ENCODE measurements around the gene RELN. TPM values are rescaled to one million over a fixed set of nuclear protein-coding genes. Genes with fewer than 3 reads are reported as not detected.

RELN gene
- total RNA-seq, 6 donors from 2014 or later = 1.1 to 3.6 (median 2.6) TPM; not detected in 1

GRCh38 chr7:103592844-103593243, 396.6 kb downstream of the RELN start:
- no peaks in the 10 kb centered on the region for H3K27me3 ChIP-seq
- H3K4me1 ChIP-seq = no peaks in the 10 kb centered on the region
- no peak overlapping the region for H3K27ac ChIP-seq
- no peak for ATAC-seq (ENCODE audit: low FRiP score in 2 of 2)
- no peak for TF ChIP-seq CTCF (IDR thresholded peaks at IDR 0.05)
- TF ChIP-seq POLR2A (IDR thresholded peaks at IDR 0.05) = no peak
- no peak for TF ChIP-seq POLR2AphosphoS5 (IDR thresholded peaks at IDR 0.05)
- no peak for TF ChIP-seq EP300 (IDR thresholded peaks at IDR 0.05)
- H3K36me3 ChIP-seq = no peaks in the 10 kb centered on the region
- H3K4me3 ChIP-seq = no peak overlapping the region
- no peak for DNase-seq
- no peaks in the 10 kb centered on the region for H3K9me3 ChIP-seq

GRCh38 chr7:103592187-103592586, 397.3 kb downstream of the RELN start:
- Histone ChIP-seq H3K4me1 (no peaks in the 10 kb centered on the region), H3K36me3 (no peaks in the 10 kb centered on the region), H3K27ac (no peak overlapping the region), H3K9me3 (no peaks in the 10 kb centered on the region), H3K27me3 (no peaks in the 10 kb centered on the region), H3K4me3 (no peak overlapping the region)
- no peak for ATAC-seq (ENCODE audit: low FRiP score in 2 of 2)
- 89 to 94% methylated on average over 1 of the region's 1 CpG for WGBS, 2 donors
- TF ChIP-seq EP300 (IDR thresholded peaks at IDR 0.05) (no peak), POLR2A (IDR thresholded peaks at IDR 0.05) (no peak), POLR2AphosphoS5 (IDR thresholded peaks at IDR 0.05) (no peak), CTCF (IDR thresholded peaks at IDR 0.05) (no peak)
- no peak for DNase-seq

- no peaks in the 10 kb centered on the region for H3K4me1 ChIP-seq
- DNase-seq (no peak), ATAC-seq (ENCODE audit: low FRiP score in 2 of 2) (no peak)
- H3K27ac ChIP-seq = no peak overlapping the region
- no peaks in the 10 kb centered on the region for H3K36me3 ChIP-seq
- H3K9me3 ChIP-seq = no peaks in the 10 kb centered on the region
- no peaks in the 10 kb centered on the region for H3K27me3 ChIP-seq
- H3K4me3 ChIP-seq = no peak overlapping the region
- whole genome bisulfite sequencing, 2 donors = 80 to 87% methylated on average over 2 of the region's 2 CpGs
- TF ChIP-seq CTCF (IDR thresholded peaks at IDR 0.05) = no peak
- no peak for TF ChIP-seq EP300 (IDR thresholded peaks at IDR 0.05)
- no peak for TF ChIP-seq POLR2A (IDR thresholded peaks at IDR 0.05)
- TF ChIP-seq POLR2AphosphoS5 (IDR thresholded peaks at IDR 0.05) = no peak
These were observed 409.4 kb downstream of the RELN start for GRCh38 chr7:103580031-103580430.

- no peaks in the 10 kb centered on the region for H3K27me3 ChIP-seq
- ATAC-seq (ENCODE audit: low FRiP score in 2 of 2) = no peak
- TF ChIP-seq EP300 (IDR thresholded peaks at IDR 0.05) (no peak), CTCF (IDR thresholded peaks at IDR 0.05) (no peak), POLR2A (IDR thresholded peaks at IDR 0.05) (no peak), POLR2AphosphoS5 (IDR thresholded peaks at IDR 0.05) (no peak)
- H3K27ac ChIP-seq = no peak overlapping the region
- no peaks in the 10 kb centered on the region for H3K4me1 ChIP-seq
- no peak overlapping the region for H3K4me3 ChIP-seq
- DNase-seq = no peak
- H3K9me3 ChIP-seq = no peaks in the 10 kb centered on the region
- WGBS, 2 donors = 74 to 85% methylated on average over 2 of the region's 2 CpGs
- H3K36me3 ChIP-seq = no peaks in the 10 kb centered on the region
These were observed 412.4 kb downstream of the RELN start for GRCh38 chr7:103577059-103577458.

GRCh38 chr7:103576641-103577040, 412.8 kb downstream of the RELN start:
- 69 to 74% methylated on average over 5 of the region's 5 CpGs for WGBS, 2 donors
- TF ChIP-seq POLR2AphosphoS5 (IDR thresholded peaks at IDR 0.05) (no peak), EP300 (IDR thresholded peaks at IDR 0.05) (no peak), CTCF (IDR thresholded peaks at IDR 0.05) (no peak)
- Histone ChIP-seq H3K27ac (no peak overlapping the region), H3K9me3 (no peaks in the 10 kb centered on the region), H3K4me1 (no peaks in the 10 kb centered on the region), H3K4me3 (no peak overlapping the region), H3K27me3 (no peaks in the 10 kb centered on the region), H3K36me3 (no peaks in the 10 kb centered on the region)
- ATAC-seq (ENCODE audit: low FRiP score in 2 of 2) = no peak
- DNase-seq = no peak
